ENCODE data around the gene CDH13.

The CDH13 gene

GRCh38 chr16:83797013-83797412 is 1170.2 kb downstream of the CDH13 start:
- DNase-seq: no peak

GRCh38 chr16:83799336-83799735 is 1172.6 kb downstream of the CDH13 start:
- no peak for DNase-seq

DNA sequence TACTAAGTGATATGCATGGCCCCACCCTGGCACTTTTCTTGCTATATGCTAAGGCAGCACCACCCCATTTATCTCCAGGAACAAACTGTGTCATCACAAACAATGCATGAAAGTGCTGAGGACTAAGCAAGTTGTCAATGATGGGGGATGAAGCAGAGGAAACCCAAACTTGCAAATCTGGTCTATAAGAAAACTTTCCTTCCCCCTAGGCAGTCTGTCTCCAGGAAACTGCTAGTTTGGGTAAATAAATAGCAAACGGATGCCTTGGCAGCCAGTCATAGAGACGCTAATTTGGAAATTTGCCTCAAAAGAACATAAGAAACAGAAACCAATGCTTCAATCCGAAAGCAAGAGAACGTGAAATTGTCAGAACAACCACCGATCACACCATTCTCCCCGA is 1175.4 kb downstream of the CDH13 start:
- no peak for DNase-seq

DNA sequence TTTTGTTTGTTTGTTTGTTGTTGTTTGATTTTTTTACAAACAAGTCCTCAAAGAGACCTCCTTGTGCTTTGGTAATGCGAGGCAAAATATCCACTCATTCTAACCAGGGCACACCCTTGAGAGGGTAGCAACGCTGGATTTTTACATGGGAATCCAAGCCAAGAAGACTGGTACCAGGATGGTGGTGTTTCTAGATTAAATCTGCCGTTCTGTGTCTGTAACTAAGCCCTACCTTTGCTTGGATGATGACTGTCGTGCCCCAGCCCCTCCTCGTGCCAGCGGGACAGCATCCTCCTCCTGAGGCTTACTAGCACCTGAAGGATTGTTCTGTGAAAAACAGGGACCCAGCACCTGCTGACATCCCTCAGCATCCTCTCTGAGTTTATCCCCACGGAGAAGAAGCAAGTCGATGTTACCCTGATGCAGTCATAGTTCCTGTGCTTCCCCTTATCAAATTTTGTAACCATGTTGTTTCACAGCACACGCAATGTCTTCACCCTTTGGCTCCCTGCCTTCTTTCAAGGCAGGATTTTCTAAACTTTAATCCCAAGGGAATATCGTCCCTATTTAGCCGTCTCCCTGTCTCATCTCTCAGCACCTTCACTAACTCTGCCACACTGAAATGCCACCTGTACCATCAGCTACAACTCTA is 1175.9 kb downstream of the CDH13 start:
- no peak for DNase-seq

- DNase-seq: no peak
Measured at GRCh38 chr16:83803811-83804210, 1177.0 kb downstream of the CDH13 start.

- no peak for DNase-seq
Measured at GRCh38 chr16:83804366-83804765, 1177.6 kb downstream of the CDH13 start.

- DNase-seq: no peak
Measured at GRCh38 chr16:83806036-83806435, 1179.3 kb downstream of the CDH13 start.

DNA sequence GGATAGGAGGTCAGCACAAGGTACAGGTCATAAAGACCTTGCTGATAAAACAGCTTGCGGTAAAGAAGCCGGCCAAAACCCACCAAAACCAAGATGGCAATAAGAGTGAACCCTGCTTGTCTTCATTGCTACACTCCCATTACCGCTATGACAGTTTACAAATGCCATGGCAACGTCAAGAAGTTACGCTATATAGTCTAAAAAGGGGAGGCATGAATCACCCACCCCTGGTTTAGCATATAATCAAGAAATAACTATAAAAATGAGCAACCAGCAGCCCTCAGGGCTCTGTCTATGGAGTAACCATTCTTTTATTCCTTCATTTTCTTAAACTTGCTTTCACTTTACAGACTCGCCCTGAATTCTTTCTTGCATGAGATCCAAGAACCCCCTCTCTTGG is 1180.0 kb downstream of the CDH13 start:
- no peak for DNase-seq

- DNase-seq: no peak
Measured at GRCh38 chr16:83807327-83807709, 1180.5 kb downstream of the CDH13 start.

DNA sequence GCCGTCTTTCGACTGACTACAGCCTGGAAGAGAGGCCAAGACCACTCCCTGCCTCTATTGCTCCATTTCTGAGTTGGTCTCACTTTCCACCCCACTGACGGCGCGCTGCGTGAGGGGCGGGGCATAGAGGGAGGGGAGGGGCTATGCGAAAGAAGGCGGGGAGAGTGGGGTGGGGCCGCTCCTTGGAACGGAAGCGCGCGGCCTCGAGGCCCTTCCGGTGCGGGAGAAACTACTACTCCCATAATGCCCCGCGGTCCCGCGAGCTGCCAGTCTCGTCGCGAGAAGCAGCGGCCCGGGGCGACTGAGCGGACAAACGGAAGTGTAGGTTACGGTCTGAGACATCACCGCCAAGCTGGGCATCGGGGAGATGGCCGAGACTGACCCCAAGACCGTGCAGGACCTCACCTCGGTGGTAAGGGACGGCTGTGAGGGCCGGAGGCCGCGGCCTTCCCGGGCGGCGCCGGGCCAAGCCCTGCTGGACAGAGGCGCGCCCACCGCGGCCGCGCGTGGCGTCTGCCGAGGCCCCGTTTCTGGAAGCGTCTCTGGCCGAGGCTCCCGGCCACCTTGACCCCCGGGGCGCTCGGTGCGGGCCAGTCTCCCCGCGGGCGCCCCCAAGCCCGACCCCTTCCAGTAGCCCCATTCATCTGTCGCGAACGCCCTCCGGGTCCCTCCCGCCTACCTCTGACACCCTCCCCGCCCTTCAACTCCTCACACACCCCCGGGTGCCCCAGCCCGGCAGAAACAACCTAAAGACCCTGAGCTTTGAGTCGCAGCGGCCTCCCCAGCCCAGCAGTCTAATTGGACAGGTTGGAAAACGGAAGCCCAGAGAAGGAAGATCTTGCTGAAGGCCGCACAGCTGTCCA is 1181.2 kb downstream of the CDH13 start, which contains the start of gene HSBP1:
TSS of gene HSBP1 (plus strand) at position 269 of the 863 bp plus-strand sequence. CDS start at position 368, 99 bp downstream.
- DNase-seq: peak; percentile 95

DNA sequence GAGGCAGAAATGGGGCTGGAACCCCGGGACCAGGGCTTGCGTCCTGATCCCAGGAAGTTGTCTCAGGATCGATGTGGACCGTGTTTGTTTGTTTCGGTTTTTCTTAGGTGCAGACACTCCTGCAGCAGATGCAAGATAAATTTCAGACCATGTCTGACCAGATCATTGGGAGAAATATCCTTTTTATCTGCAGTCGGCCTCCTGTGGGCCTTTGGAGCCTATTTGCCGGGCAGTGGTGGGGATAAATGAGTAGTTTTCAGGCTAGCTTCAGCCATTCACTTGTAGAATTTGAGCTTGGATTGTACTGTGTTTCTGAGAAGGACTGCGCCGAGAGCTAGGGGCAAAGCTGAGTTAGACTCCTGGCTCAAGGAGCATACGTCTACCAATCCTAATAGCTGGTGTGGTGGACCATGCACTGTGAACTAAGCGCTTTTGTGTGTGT is 1181.8 kb downstream of the CDH13 start:
- no peak for DNase-seq

DNA sequence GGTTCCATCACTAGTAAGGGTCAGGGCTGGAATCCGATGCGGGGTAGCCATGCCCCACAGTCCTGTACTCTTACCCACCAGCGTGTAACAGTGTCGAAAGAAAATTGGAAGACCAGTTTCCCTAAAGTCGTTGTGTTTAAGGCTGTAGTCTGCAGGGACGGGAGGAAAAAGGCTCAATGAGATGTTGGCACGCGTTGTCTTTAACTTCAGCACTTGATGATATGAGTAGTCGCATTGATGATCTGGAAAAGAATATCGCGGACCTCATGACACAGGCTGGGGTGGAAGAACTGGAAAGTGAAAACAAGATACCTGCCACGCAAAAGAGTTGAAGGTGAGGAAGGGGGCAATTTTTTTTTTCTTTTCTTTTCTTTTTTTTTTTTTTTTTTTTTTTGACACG is 1182.3 kb downstream of the CDH13 start:
- DNase-seq: no peak

- no peak for DNase-seq
Measured at GRCh38 chr16:83810901-83811300, 1184.1 kb downstream of the CDH13 start.

- DNase-seq: no peak
Measured at GRCh38 chr16:83813823-83814658, 1187.3 kb downstream of the CDH13 start.

DNA sequence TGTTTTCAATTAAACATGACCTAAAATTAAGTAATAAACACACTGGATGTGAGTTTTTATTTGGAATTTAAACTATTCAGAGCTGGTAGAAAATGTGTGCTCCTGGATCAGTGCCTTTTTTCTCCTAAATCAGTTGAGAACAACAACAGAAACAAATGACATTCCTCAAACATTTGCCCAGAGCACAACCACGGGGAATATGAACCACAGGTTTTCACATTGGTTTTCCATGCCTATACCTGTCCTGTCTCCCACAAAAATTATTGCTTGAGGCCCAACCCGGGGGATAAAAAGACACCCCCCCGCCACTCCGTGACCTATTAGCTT is 1187.9 kb downstream of the CDH13 start:
- DNase-seq: no peak

DNA sequence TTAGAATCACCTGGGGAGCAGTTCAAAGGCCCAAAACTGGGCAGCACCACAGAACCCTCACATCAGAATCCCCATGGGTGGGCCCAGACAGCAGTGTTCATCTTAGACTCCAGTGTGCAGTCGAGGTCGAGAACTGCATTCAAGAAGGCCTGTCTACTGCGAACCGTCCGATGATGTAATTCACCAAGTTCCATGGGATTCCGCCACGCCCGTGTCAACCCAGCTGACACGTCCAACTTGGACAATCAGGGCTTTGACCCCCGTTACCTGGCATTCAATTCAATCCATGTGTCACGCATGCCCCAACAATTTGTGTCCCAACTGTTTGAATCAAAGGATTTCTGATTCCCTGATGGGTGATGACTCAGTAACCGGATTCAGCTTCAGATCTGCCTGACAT is 1190.3 kb downstream of the CDH13 start:
- DNase-seq: no peak

GRCh38 chr16:83818276-83818675 is 1191.5 kb downstream of the CDH13 start:
- DNase-seq: no peak

- DNase-seq: no peak
Measured at GRCh38 chr16:83819361-83819760, 1192.6 kb downstream of the CDH13 start.

- peak; percentile 84 for DNase-seq
Measured at GRCh38 chr16:83826146-83826913, 1199.6 kb downstream of the CDH13 start.

- no peak for DNase-seq
Measured at GRCh38 chr16:83830091-83830768, 1203.5 kb downstream of the CDH13 start.

DNA sequence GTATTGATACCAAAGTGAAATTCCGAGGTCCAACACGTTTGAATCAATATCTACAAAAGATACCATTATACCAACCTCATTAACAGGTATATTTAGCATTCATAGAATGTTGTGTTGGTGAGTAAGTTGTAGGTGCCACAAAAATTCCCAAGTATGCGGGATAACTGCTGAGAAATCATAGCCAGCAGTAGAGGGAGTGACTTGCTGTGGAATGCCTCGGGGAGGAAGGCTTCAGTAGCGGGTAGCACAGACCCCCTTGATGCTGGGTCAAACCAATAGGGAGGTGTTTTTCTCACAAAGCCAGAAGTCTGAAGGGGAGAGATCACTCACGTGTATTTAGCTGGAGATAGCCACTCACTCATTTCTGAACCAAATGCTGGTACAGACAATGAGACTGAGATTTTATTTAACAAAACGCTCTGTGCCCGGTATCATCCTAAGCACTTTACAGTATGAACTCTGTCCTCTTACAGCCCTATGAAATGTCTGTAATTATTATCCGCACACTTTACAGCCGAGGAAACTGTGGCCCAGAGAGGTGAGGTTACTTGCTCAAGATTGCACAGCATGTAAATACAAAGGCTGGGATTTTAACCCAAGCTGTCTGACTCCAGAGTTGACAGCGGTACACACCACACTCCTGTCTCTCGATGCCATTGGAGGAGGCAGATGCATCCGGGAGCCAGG is 1204.1 kb downstream of the CDH13 start:
- no peak for DNase-seq
